Keratinocyte (primary cell): ENCODE results near the gene ATP2C1. TPM values are rescaled to one million over a fixed set of nuclear protein-coding genes. Genes with fewer than 3 reads are reported as not detected.

Experiments
- DNase-seq: peaks from one replicate; pipeline ENCODE4 v3.0.0-alpha.2; 2011; ENCODE audit warnings: low read depth, missing footprints, low spot score
- FAIRE-seq: peaks from 2 replicates; lab custom pipeline; 2011; peaks lifted over from hg19 to GRCh38; lab: Jason Lieb, UNC
- H2AFZ ChIP-seq: 2 replicates; pipeline ENCODE4 v1.6.0; 2012; ENCODE audit warnings: low read length, control low read depth, inconsistent platforms; ENCODE audit not compliant: control insufficient read depth
- H3K27ac ChIP-seq: 2 replicates; pipeline ENCODE4 v1.5.1; 2011; ENCODE audit warnings: low read length; ENCODE audit not compliant: control insufficient read depth, insufficient read depth
- H3K27me3 ChIP-seq: 3 replicates; pipeline ENCODE4 v1.6.0; 2011; ENCODE audit warnings: low read length; ENCODE audit not compliant: control insufficient read depth, insufficient read depth; ENCODE audit errors: extremely low read depth
- H3K36me3 ChIP-seq, 2 experiments: 2 replicates in 1 of 2; 3 replicates in 1 of 2; pipeline ENCODE4 v1.5.1; 2011; ENCODE audit warnings: low read length in 2 of 2, mild to moderate bottlenecking in 1 of 2; ENCODE audit not compliant: control insufficient read depth in 2 of 2, insufficient read depth in 2 of 2; ENCODE audit errors: extremely low read depth in 1 of 2
- H3K4me1 ChIP-seq: 3 replicates; pipeline ENCODE4 v1.5.1; 2011; ENCODE audit warnings: low read length; ENCODE audit not compliant: control insufficient read depth, insufficient read depth; ENCODE audit errors: extremely low read depth
- H3K4me2 ChIP-seq: 3 replicates; pipeline ENCODE4 v1.6.0; 2011; ENCODE audit warnings: low read depth, low read length; ENCODE audit not compliant: control insufficient read depth, insufficient read depth; ENCODE audit errors: extremely low read depth
- H3K4me3 ChIP-seq, 3 experiments: fragments of 200-600 bp in 1 of 3; sonication (generic) in 1 of 3; 2 replicates in 2 of 3; 3 replicates in 1 of 3; pipeline ENCODE4 v1.5.1; 2011 to 2016; ENCODE audit warnings: low read length in 3 of 3, mild to moderate bottlenecking in 3 of 3, control low read depth in 2 of 3, inconsistent platforms in 1 of 3, low read depth in 1 of 3, mixed read lengths in 1 of 3, mixed run types in 1 of 3, moderate library complexity in 1 of 3; ENCODE audit not compliant: control insufficient read depth in 2 of 3, insufficient read depth in 2 of 3; ENCODE audit errors: extremely low read depth in 1 of 3
- H3K79me2 ChIP-seq: 2 replicates; pipeline ENCODE4 v1.6.0; 2012; ENCODE audit warnings: low read length; ENCODE audit not compliant: control insufficient read depth, insufficient read depth
- H3K9ac ChIP-seq: 3 replicates; pipeline ENCODE4 v1.6.0; 2011; ENCODE audit warnings: low read length; ENCODE audit not compliant: control insufficient read depth, insufficient read depth; ENCODE audit errors: extremely low read depth
- H3K9me1 ChIP-seq: 3 replicates; pipeline ENCODE4 v1.6.0; 2011; ENCODE audit warnings: low read length; ENCODE audit not compliant: control insufficient read depth, insufficient read depth; ENCODE audit errors: extremely low read depth
- H3K9me3 ChIP-seq: 2 replicates; pipeline ENCODE4 v1.5.1; 2012; ENCODE audit warnings: low read depth, low read length; ENCODE audit not compliant: control insufficient read depth
- H4K20me1 ChIP-seq: 3 replicates; pipeline ENCODE4 v1.6.0; 2011; ENCODE audit warnings: low read length; ENCODE audit not compliant: control insufficient read depth, insufficient read depth; ENCODE audit errors: extremely low read depth
- CTCF ChIP-seq, 3 experiments: IDR thresholded peaks in 1 of 3; conservative IDR thresholded peaks in 1 of 3; optimal IDR thresholded peaks in 1 of 3; 2 replicates in 2 of 3; 3 replicates in 1 of 3; pipeline versions ENCODE3 to v1.5.1; 2011; ENCODE audit warnings: low read length in 3 of 3, mild to moderate bottlenecking in 3 of 3, moderate library complexity in 2 of 3, control low read depth in 1 of 3, inconsistent platforms in 1 of 3; ENCODE audit not compliant: insufficient read depth in 2 of 3; ENCODE audit errors: extremely low read depth in 1 of 3
- EZH2 ChIP-seq: IDR thresholded peaks from one replicate; pipeline ENCODE4 v1.6.1; 2012; ENCODE audit warnings: inconsistent platforms, mild to moderate bottlenecking, low read length, moderate library complexity
- dilution Hi-C: fragments of 300-500 bp; cut with MboI; formaldehyde crosslinking; loops from one replicate; pipeline ENCODE4 v1.7.0; 2020; ENCODE audit warnings: low sequenced_read_pairs; ENCODE audit not compliant: extremely low pct_ligation_motif_present
- polyA plus RNA-seq, 5 experiments: library from polyadenylated mRNA; depleted of rRNA in 3 of 5; stranded (reverse) in 3 of 5; stranded (forward) in 1 of 5; unstranded in 1 of 5; fragments of >200 nt; gene quantifications; 1 replicate in 1 of 5; 2 replicates in 3 of 5; 3 replicates in 1 of 5; pipeline versions ENCODE4 v1.2.1 to v1.2.3, GENCODE V29; 2011 to 2012; ENCODE audit warnings: missing spikeins in 2 of 5, low read depth in 1 of 5, low replicate concordance in 1 of 5

Gene ATP2C1
- polyA plus RNA-seq, 1 donor (not counting 4 experiments of a cell fraction or from before 2014, with no cell fraction given): 141 TPM

DNA sequence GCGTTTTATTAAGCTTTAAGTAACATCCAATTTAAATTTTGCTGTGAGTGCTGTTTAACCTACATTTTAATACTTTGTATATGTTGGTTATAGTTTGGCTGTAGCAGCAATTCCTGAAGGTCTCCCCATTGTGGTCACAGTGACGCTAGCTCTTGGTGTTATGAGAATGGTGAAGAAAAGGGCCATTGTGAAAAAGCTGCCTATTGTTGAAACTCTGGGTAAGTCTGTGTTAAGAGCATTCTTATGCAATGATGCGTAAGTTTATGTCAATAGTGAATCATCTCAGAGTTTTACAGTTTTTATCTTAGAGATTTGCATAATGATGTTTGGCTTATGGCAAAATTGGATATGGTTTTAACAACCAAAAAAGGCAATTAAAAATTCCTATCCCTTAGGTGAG lies 70.0 kb downstream of the ATP2C1 start:
- no peaks in the 10 kb centered on the region for H4K20me1 ChIP-seq
- peak; percentile 98 for FAIRE-seq
- no peak overlapping the region for H2AFZ ChIP-seq
- TF ChIP-seq EZH2: no peak
- TF ChIP-seq CTCF (optimal IDR thresholded peaks at IDR 0.05 in 1 of 3, IDR thresholded peaks at IDR 0.05 in 1 of 3, conservative IDR thresholded peaks at IDR 0.05 in 1 of 3; ENCODE audit: extremely low read depth in 1 of 3, insufficient read depth in 2 of 3, low read length in 3 of 3): no peak
- peak overlapping the region; percentile 33 for H3K4me2 ChIP-seq
- peaks cover 17% of the 10 kb centered on the region for H3K4me1 ChIP-seq
- H3K9ac ChIP-seq: peak overlapping the region; percentile 53
- no peak overlapping the region for H3K4me3 ChIP-seq
- no peaks in the 10 kb centered on the region for H3K9me1 ChIP-seq
- H3K36me3 ChIP-seq: peaks cover 7 to 16% of the 10 kb centered on the region in 2 experiments
- H3K27me3 ChIP-seq: no peaks in the 10 kb centered on the region
- no peaks in the 10 kb centered on the region for H3K9me3 ChIP-seq
- dilution Hi-C loops: no loop called here
- H3K27ac ChIP-seq: peak overlapping the region; percentile 93
- no peaks in the 10 kb centered on the region for H3K79me2 ChIP-seq
- DNase-seq: peak; percentile 67

GRCh38 chr3:130967281-130967680 lies 73.4 kb downstream of the ATP2C1 start:
- no peak overlapping the region for H3K27ac ChIP-seq
- H3K9me1 ChIP-seq: no peaks in the 10 kb centered on the region
- peaks cover 17% of the 10 kb centered on the region for H3K4me1 ChIP-seq
- dilution Hi-C loops: no loop called here
- no peak for DNase-seq
- H3K27me3 ChIP-seq: no peaks in the 10 kb centered on the region
- FAIRE-seq: no peak
- peaks cover 7 to 18% of the 10 kb centered on the region in 2 experiments for H3K36me3 ChIP-seq
- TF ChIP-seq CTCF (optimal IDR thresholded peaks at IDR 0.05 in 1 of 3, IDR thresholded peaks at IDR 0.05 in 1 of 3, conservative IDR thresholded peaks at IDR 0.05 in 1 of 3; ENCODE audit: extremely low read depth in 1 of 3, insufficient read depth in 2 of 3, low read length in 3 of 3) (no peak), EZH2 (no peak)
- H3K79me2 ChIP-seq: no peaks in the 10 kb centered on the region
- H2AFZ ChIP-seq: no peak overlapping the region
- no peaks in the 10 kb centered on the region for H3K9me3 ChIP-seq
- no peak overlapping the region for H3K9ac ChIP-seq
- H3K4me2 ChIP-seq: no peak overlapping the region
- H4K20me1 ChIP-seq: no peaks in the 10 kb centered on the region
- no peak overlapping the region for H3K4me3 ChIP-seq
